Frontal cortex (tissue), 4 donors: Measurements from ENCODE around the gene STK24. TPM values are rescaled to one million over a fixed set of nuclear protein-coding genes. Genes with fewer than 3 reads are reported as not detected.

Experiments used
- DNase-seq, 2 donors: peaks; one replicate each; pipeline ENCODE4 v3.0.0; 2012; ENCODE audit warnings: low spot score in 2 of 2
- FAIRE-seq: peaks from 2 replicates; lab custom pipeline; 2012; peaks lifted over from hg19 to GRCh38; lab: Jason Lieb, UNC
- total RNA-seq: library from RNA; depleted of rRNA; stranded (reverse); fragments of >200 nt; gene quantifications from one replicate; pipeline ENCODE4 v1.2.3, GENCODE V29; 2014
- donor health status: control.
- donor health status: control.
- donor health status: control.

Gene STK24
- total RNA-seq, 1 donor from 2014 or later = 26.1 TPM

DNA sequence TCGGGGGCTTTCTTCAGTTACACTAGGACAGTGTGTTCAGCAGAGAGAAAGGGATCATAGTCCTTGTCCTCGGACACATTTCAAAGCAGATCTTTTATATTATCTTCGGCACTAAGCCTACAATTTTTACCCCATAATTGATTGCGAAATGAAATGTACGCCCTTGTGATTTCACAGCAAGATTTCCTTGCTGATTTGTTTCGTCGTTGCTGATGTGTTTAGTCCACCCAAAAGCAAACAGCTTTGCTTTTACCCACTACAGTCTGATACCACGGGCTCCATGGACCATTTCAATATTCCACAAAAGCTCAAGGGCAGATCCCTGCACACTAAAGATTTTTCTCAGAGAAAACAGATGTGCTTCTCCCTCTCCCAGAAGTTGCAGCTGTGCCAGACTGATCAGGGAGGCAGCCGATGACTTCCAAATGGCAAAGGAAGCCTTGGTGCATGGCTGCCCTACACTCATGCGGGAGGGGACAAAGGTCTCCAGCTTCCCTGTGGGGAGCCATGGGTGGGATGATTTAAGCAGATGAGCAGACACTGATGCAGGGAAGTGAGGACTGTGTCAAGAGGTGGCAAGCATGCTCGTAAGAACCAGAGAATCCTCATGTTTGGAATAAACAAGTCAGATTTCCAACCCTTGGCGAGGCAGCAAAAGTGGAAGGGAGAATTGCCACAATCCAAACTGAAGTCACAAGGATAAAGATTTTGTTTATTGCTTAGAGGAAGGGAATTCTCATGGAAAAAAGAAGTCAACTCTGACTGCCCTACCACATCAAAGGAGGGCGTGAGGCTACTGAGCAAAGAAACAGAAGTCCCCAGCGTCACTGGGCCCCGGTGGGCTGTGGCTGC is 81.1 kb downstream of the STK24 start:
- DNase-seq (no peak), FAIRE-seq (no peak)

DNA sequence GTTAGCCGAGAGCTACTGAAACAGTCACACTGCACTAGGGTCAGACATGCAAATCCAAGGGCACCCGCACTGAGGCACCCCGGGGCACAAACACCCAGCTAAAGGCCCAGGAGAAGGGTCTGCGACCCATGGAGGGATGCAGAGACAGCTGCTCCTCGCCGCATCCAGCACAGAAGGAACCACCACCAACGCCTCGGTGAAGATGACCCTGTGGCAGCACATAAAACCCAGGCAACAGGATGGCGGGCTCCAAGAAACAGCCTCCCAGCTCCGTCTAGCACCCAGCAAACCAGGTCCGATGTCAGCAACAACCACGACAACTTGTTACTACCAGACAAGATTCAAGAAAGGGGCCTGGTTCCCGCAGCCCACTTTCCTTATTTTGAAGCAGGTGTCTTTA is 82.1 kb downstream of the STK24 start:
- no peak for DNase-seq
- no peak for FAIRE-seq

DNA sequence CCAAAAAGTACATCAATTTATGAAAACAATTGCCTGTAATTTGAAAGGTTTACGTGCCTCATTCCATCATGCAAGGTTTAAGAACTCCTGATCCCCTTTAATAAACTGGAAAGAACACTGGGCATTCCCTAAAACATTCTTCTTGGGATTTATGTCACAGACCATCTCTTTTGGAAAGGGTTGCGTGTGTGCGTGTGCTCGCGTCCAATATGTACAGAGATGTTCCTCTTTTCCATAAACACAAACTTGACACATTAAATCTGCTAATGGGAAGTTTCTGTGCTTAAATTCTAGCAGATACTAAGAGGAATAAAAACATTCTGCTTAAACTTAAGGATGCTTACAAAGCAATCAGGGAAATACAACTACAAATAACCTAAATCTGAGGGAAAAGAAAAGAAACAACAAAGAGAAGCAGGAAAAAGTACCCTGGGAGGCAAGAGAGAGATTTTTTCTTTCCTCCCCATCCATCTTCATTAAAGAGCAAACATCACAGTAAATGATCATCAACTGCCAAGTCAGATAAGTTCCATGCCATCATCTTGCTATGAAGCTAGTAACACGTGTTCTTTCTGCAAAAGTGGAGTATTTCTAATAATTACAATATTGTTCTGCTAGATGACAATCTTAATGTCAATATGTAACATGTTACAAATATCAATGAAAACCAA is 83.7 kb downstream of the STK24 start:
- DNase-seq (no peak), FAIRE-seq (no peak)

DNA sequence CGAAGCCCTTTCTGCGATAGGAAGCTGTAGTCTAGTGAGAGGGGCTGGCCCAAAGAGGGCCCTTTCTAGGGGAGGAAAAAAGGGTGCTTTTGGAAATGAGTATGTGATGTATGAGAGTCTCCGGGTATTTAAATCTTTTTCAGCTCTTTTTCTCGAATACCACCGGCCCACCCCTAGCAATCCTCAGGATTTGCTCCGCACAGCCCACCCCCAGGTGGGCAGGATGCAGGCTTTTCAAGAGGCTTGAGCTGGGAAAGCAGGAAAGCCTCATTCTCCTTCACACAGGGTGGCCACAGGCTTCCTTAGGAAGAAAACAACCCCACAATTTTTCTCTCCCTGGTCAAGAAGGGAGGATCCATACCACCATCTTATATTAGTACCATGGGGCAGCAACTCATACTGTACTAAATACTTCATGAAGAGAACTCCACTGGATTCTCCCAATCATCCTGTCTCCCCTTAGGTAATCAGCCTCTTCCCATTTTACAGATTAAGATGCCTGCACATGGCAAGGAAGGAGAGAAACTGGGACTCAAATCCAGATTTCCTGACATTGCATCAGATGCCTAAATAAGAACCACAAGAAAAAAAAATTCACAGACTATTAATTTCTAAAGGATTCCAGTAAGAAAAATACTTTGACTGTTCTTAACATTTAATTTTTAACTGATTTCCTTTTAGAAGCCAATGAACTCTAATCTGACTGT is 84.4 kb downstream of the STK24 start:
- FAIRE-seq (no peak), DNase-seq (no peak)

DNA sequence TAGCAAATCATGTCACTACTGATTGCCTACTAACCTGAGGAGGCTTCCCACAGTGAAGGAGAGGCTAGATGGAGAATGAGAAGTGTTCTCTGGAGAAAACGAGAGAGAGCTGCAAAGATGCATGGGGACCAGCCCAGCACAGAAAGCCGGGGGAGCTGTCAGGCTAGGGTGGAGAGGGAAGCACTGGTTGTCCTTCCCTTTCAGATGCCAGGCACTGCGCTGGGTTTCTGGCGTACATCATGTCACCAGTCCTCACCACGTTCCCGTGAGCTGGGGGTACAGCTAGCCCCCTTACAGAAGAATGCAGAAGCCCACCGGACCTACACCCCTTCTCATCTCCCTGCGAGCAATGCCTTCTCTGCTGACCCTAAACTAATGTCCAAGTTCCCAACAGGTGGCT is 86.0 kb downstream of the STK24 start:
- DNase-seq = no peak
- FAIRE-seq = no peak

DNA sequence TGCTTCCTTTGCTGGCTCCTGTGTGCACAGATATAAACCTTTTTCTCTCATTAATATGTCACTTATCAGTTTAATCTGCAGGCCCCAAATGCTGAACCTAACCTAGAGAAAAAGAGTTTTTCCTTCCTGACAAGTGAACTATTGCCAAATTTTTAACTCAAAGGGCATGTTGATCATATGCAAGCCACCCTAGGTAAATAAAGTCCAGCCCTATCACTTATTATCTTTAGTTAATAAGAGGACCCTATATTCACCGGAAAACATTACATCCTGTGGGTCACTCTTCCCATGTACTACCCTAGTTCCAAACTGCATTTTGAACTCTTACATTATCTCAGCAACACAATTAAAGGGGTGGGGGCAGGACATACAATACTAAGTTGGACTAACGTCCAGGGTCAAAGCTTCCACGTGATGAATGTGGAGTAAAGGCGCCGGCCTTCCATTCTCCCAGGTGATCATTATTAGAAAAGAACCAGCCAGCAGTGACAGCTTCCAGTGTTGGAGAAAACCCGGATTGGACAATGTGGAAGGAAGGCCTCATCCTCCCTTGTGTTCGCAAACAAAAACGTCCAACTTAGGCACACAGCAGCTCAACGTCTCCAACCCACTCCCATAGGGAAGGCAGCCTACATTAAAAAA is 86.6 kb downstream of the STK24 start:
- no peak for FAIRE-seq
- no peak for DNase-seq

DNA sequence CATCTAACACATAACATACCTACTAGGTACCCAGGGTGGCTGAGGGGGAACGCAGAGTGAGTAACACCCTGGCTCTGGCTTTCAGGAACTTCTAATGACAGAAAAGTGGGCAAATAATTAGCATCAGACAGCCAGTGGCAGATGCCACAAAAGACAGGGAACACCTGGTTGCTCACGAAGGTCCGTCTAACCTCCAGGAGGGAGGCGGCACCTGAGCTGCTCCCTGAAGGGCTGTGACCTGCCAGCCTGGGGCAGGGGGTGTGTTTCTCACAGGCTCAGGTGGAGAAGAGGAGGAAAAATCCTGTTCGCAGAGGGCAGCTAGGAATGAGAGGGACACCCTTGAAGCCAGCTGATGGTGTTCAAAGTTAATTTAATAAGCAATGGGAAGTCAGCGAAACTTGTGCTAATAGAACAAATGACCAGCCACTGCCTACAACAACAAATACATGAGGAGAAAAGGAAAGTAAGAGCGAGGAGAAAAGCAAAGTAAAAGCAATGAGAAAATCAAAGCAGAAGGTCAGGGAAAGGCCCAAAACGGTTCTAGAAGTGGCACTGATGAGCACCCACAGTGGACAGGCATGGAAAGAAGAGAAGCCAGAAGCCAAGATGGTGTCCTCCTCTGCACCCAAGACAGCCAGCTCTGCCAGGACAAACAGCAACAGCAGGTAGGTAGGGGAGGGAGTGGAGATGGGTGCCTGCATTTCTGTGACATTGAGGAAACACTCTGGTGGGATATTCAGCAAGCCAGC is 87.3 kb downstream of the STK24 start:
- no peak for DNase-seq
- FAIRE-seq = no peak

DNA sequence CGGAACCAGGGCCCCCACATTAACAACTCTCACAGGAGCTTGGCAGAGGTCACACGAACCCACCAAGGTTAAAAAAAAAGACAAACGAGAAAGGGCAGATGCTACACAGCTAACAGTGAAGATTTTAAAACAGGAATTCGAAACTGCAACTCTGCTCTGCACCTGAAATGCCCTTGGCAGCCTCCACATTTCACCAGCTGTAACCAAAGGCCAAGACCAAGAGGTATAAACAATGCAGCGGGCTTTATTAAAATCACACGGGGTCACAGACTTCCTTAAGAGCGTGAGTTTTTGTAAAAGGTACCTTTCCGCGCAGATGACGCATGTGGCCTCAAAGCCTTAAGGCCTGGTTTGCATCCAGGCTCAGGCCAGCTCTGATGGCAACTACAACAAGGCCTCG is 88.2 kb downstream of the STK24 start:
- FAIRE-seq (no peak), DNase-seq (no peak)

DNA sequence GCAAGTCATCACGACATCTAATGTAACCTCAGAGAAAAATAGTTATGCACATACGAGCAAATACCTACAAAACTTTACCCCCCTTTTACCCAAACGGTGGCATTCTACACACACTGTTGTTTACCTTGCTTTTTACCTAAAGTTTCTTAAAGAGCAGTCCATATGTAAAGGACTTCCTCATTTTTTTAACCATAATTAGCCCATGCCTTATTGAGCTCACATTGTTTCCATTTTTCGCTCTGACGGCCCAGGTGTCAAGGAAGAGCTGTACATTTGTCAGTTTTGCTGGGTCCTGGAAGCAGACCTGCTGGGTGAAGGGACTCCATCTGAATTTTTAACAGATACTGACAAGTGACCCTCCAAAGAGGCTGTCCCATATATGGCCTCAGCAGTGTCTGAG is 89.4 kb downstream of the STK24 start:
- FAIRE-seq (no peak), DNase-seq (no peak)

DNA sequence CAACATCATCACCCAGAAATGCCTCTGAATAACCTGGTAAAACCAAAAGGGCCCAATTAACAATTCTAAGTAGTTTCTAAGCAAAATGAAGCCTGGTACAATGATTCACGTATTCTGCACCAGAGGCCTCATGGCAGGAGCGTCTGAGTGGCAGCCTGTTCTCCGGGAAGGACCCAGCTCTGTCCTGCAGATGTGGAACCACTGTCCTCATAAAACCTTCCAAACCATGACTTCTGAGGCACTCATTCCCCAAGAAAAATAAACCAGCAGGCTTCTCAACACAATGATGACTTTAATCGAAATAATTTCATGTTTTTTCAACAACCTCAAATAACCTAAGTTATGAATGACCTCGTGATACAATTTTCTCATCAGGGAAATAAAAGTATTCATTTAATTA is 89.9 kb downstream of the STK24 start:
- FAIRE-seq (no peak), DNase-seq (no peak)

DNA sequence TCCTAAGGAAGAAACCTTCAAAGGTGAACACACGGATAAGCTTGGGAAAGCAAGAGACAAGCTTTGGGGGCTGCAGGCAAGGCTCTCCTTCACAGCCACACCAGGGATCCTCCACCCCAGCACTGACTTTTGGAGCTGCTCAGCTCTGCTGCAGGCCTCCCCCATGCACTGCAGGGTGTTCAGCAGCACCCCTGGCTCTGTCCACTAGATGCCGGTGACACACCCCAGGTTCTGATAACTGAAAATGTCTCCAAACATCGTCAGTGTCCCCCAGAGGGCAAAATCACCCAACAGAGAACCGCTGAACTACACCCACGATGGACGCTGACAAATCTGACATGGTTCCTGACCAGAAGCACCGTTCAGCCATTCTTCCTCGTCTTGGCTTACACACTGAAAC is 90.5 kb downstream of the STK24 start:
- DNase-seq (no peak), FAIRE-seq (no peak)

DNA sequence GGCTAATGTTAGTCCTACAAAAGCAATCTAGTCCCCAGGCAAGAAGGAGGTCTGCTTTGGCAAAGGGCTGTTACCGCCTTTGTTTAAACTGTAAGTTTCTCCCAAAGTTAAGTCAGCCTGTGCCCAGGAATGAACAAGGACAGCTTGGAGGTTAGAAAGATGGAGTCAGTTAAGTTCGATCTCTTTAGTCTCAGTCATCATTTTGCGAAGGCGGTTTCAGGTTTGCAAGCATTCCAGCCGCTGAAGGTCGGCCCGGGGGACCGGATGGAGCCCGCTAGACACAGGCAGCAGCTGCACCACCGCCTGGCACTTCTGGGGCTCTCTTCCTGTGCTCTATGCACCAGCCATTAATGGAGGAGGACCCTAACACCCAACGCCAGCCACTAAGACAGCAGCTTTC is 91.3 kb downstream of the STK24 start:
- no peak for FAIRE-seq

DNA sequence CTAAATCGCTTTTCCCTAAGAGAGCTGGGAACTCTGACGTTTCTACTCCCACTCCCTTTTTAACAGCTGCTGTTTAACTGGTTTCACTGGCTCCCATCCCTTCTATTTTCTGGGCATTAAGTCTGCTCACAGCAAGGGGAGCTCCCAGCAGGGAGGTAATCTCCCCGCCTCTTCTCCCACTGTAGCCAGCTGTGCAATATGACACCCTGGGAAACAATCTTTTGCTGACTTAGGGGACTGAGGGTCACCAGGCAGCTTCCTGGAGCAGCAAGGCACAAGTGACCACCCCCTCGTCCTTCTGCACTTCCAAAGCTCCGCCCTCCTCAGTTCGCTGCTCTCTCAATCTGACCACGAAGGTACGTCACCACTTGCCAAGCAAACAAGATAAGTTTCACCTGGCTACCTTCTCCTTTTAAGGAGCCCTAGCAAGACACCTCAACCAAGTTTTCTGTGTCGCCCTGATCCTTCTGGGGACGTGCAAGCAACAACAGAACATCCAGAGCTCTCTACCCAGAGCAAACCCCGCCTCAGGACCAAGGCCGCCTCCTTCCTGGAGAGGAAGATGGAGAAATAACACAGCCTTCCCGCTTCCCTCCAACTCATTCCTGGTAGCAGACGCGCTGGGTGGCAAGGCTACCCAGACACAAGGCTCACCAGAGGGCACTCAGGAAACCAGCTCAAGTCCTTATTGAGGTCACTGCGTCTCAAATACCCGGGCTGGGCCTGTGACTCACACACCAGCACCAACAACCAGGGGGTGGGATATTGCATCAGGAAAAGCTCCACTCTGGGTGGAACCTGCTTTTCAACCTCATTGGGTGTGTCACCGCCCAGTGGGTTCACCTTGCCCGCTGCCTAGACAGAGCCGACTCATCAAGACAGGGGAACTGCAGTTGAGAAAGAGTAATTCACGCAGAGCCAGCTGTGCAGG is 92.4 kb downstream of the STK24 start:
- no peak for FAIRE-seq
- peak in 1 of 2 donors; percentile 54 for DNase-seq

More for the DNA sequence above, 91.3 kb downstream of the STK24 start:
- no peak for DNase-seq

DNA sequence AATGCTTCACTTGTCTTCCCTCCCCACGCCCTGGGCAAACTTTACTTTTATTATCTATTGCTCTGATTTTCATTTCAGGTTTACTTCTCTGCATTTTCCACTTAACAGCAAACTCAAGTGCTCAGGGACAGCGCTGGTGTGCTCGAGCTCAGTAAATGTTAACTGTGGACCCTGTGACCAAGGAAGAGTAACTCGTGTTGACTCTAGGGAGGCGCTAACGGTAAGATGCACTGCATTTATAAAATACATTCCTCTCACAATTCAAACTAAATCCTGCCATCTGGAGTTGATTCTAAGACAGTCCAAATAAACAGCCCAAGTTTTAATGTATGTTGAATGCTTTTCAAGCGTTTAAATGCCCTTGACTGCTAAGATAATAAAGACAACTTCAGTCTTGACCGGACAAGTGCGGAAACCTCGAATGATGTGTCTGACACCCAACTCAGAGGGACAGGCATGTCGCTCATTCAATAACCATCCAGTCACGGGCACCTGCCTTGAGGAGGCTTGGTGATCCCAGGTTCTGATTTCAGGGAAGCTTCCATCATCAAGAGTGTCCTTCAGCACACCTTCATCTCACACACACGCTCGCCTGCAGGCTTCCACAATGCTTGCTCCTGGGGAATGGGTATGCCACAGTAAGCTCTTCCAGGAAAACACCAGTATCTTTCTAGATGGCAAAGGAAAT is 93.2 kb downstream of the STK24 start:
- FAIRE-seq (no peak), DNase-seq (no peak)

DNA sequence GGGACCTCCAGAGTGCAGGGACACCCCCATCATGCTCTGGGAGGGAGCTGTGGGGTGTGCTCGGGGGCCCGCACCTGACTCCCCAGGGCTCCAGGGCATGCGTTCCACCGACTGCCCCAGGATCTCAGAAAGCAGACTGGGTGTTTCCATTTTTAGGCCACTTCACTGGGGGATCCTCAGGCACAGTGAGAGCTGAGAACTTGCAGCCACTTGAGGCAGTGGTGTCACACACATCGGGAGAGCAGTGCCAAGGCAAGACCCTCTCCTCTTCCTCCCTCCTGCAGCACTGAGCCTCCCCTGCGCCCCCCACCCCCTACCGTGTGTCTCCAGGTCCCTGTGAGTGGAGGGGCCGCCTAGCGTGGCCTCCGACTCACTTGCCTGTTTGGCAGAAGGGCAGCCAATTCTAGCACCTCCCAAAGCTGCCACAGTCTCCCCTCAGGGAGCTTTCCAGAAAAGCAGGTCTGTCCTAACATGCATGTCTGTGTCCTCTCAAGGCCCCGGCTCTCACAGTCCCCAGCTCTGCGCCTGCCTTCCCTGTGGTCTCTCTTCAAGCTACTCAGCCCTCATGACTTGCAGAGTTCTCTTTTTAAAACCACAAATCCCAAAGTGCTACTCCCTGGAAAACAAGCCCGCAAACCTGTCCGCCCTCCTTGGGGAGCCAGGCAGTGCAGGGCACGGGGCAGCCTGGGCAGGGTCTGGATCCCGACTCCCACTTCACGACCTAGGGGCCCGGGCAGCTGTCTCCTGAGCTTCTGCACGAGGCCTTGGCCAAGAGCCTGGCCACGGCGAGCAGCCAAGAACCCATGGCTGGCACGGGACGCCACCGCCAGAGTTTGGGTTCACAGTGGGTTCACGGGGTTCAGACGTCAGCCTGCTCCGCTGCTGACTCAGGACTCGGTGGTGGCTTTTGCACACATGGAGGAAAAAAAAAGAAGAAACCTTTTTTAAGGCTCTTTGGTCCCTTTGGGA is 94.1 kb downstream of the STK24 start:
- FAIRE-seq (no peak), DNase-seq (peak; percentile 38 to 52)

DNA sequence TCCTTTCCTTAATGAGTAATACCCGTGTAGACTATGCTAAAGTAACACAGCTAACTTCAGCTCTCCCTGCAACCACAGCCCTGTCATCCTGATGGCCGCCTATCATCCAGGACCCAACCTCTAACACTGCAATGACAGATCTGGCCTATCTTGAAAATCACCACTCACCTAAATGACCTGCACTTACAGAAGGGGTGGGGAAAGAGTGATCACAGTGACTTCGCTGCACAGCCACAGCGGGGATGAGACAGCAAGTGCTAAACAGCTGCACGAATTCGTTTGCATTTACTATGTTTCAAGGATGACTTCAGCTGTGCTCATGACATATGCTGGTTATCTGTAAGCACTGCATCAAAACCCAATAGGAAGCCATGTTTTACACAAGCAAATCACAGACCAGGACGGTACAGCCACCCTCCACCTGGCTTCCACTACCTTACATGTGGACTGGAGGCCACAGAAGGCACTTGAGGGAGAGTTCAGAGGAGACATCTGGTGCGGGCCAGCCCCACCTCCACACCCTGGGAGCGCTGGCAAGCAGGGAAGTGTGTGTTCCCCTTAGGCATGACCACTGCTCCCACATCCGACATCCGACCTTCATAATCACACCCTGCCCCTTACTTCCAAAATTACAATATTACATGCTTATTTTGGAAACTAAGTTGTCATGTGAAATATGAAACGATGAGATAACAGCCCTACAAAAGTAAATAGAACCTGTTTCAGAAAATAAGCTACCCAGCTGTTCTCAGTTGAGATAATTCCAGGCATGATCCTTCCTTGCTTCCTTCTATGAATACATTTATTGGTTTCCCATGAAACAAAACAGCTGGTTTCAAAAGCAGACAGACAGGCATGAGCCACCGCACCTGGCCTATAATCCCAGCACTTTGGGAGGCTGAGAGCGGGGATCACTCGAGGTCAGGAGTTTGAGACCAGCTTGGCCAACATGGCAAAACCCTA is 95.7 kb downstream of the STK24 start:
- FAIRE-seq = no peak
- no peak for DNase-seq
